HG02981 (cell line): ENCODE results near the gene ZC3H14.

Experiments used
- ATAC-seq: cut with Tn5 transposase; IDR thresholded peaks from one replicate; pipeline ENCODE4 v1.9.1; 2021; ENCODE audit warnings: mild to moderate bottlenecking, moderate library complexity; ENCODE audit not compliant: unreplicated experiment

The ZC3H14 gene

GRCh38 chr14:88599761-88600439, 37.1 kb downstream of the ZC3H14 start:
- peak; percentile 94 for ATAC-seq

DNA sequence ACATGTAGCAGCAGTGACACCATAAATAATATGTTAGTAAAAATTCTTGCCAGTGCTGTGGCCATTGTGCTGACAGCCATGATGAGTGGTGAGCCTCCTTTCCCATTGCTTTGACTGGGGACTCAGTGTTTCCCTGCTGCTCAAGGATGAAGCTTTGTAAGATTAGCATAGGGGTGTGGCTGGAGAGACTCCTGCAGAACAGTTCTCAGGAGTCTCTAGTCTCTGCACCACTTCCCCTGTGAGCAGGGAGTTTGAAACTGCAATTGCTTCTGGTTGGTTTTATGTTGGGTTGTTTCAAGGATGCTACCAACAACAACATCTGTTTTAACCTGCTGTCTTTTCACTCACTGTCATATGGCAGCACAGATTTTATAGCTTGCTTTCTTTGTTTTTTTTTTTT, 41.4 kb downstream of the ZC3H14 start:
- no peak for ATAC-seq

DNA sequence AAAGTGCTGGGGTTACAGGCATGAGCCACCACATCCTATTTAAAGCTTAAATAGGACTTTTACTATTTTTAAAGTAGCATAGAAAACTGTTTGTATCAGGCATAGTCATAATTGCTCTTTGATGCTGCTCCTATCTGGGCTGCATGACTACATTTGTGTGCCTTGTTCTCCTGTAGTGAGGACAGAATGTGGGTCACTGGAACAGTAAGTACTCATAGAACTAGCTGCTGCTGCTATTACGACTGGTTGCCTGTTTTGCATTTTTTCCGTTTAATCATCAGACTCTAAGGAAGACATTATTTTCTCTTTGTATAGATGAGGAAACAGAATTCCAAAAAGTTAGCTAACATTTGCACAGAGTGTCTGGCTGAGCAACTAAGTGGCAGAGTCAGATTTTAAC, 42.8 kb downstream of the ZC3H14 start:
- no peak for ATAC-seq

DNA sequence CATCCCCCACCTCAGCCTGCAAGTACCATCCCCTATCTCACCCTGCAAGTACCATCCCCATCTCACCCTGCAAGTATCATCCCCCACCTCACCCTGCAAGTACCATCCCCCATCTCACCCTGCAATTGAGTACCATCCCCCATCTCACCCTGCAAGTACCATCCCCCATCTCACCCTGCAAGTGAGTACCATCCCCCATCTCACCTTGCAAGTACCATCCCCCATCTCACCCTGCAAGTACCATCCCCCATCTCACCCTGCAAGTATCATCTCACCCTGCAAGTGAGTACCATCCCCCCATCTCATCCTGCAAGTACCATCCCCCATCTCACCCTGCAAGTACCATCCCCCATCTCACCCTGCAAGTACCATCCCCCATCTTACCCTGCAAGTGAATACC, 45.0 kb downstream of the ZC3H14 start:
- no peak for ATAC-seq

GRCh38 chr14:88611878-88612277, 49.0 kb downstream of the ZC3H14 start:
- ATAC-seq: no peak

DNA sequence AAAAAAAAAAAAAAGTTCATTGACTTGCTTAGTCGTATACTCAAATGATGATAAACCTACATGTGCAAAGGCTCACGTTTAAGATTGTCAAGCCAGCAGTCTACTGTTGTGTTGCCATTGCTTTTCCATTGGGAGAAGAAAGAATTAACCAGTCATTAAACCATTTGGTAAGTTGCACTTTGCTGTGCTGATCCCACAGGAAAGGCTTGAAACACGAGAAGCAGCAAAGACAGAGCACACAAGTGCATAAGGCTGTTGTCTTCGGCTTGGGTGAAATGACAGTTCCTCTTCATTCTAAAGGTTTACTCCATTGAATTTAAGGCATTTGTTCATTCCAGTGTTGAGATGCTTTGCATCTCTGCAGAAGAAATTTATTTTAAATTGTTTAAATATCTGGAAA, 50.1 kb downstream of the ZC3H14 start:
- no peak for ATAC-seq

DNA sequence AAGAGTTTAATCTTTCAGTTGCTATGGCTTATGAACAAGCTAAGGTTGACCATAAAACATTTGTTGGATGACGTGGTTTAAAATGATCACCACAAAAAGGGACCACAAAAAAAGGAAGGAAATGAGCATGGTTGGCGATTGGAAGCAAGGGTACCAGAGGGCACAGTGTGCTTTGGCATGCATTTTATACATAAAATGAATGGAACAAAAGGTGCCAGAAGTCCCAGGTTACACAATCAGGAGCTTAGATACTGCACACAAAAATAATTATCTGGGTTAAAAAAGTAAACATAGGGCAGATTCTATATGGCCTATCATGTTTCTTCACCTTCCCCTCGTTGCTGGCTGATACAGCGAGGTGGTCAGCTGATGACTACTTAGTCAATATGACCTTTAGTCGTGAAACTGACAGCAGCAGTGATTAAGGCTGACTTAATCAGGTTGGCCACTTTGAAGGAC, 50.7 kb downstream of the ZC3H14 start:
- ATAC-seq: no peak

DNA sequence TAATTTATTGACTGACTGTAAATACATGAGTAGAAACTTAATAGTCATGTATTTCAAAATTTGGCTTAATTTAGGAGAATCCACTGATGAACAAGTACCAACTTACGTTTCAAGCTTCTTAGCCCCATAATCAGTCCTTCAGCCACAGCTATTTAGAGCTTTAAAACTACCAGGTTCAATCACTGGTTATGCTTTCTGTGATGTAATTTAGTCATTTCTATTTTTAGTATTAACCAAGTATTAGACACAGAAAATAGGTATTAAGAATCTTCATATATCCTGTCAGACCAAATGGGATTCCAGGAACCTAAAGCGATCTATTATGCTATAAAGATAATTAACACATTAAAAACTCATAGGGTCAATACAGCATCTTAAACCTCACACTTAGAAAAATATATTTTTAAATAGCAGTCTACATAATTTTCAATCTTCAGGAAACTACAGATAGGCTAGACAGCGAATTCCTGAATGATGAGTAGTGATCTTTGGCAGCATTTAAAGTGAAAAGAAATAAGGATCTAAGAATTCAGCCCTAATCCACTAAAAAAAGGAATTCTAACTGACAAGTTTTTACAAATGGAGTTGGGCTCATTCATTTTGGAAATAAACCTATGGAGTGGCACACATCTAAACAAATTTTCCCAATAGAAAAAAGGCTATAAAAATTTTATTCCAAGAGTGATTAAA, 51.5 kb downstream of the ZC3H14 start:
- no peak for ATAC-seq

- ATAC-seq: no peak
These were observed 53.9 kb downstream of the ZC3H14 start for GRCh38 chr14:88616697-88617096.

DNA sequence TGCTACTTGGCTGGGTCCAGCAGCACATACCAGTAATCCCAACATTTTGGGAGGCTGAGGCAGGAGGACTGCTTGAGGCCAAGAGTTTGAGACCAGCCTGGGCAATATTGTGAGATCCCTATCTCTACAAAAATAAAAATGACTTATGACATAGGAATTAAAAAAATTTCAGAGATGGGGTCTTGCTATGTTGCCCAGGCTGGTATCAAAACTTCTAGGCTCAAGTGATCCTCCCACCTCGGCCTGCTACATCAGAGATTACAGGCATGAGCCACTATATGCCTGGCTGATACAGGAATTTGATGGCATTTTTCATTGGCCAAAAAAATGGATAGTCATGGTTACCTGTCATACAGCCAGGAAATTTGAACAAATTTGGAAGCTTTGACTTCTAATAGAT, 54.6 kb downstream of the ZC3H14 start:
- no peak for ATAC-seq

GRCh38 chr14:88618476-88618875, 55.6 kb downstream of the ZC3H14 start:
- ATAC-seq: no peak

DNA sequence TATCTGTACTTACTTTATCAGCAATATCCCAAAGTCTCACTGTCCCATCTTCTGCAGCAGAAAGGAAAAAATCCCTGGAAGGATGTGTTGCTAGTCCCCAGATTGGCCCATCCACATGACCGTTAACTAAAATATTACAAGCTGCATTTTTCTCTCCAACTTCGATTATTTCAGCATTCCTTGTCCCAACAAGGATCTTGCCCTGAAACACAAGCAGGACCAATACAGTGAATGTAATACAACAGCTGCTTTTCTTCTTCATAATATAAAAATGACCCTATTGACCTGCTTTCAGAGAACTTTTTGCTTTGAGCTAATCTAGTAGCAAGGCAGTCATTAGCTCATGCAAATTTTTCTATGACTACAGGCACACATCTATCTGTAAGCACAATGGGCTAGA, 58.3 kb downstream of the ZC3H14 start:
- no peak for ATAC-seq

GRCh38 chr14:88625671-88626070, 62.8 kb downstream of the ZC3H14 start:
- ATAC-seq: no peak

- no peak for ATAC-seq
These were observed 65.2 kb downstream of the ZC3H14 start for GRCh38 chr14:88628033-88628432.

- ATAC-seq: no peak
These were observed 65.6 kb downstream of the ZC3H14 start for GRCh38 chr14:88628462-88628861.

- no peak for ATAC-seq
These were observed 67.7 kb downstream of the ZC3H14 start for GRCh38 chr14:88630565-88630964.

- no peak for ATAC-seq
These were observed 68.3 kb downstream of the ZC3H14 start for GRCh38 chr14:88631091-88631490.

- ATAC-seq: no peak
These were observed 69.7 kb downstream of the ZC3H14 start for GRCh38 chr14:88632512-88632911.

DNA sequence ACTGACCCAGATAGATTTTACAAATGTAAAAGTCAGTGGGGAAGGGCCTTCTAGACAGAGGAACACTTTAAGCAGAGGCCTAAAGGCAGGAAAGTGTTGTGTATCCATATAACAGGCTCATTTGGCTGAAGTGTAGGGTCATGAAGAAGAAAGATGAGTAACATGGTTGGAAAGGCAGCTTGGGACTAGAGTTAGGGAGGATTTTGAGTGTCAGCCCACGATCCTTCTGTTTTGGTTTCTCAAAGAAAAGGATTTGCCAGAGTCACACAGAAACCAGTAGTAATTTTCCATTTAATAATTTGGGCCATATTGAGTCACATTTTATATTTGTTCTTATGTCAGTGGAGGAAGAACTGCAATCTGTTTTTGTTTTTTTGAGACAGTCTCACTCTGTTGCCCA, 76.4 kb downstream of the ZC3H14 start:
- ATAC-seq: no peak

DNA sequence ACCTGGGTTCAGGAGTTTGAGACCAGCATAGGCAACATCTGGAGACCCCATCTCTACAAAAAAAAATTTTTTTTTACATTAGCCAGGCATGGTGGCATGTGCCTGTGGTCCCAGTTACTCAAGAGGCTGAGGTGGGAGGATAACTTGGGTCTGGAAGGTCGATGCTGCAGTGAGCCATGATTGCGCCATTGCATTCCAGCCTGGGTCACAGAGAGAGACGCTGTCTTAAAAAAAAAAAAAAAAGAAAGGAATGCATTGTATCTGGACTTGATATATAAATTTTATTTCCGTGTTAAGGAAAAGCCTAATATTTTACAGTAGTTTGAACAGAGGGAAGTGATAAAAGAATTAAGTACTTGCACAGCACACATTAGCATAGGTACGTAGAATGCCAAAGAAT, 97.2 kb downstream of the ZC3H14 start:
- ATAC-seq: no peak

DNA sequence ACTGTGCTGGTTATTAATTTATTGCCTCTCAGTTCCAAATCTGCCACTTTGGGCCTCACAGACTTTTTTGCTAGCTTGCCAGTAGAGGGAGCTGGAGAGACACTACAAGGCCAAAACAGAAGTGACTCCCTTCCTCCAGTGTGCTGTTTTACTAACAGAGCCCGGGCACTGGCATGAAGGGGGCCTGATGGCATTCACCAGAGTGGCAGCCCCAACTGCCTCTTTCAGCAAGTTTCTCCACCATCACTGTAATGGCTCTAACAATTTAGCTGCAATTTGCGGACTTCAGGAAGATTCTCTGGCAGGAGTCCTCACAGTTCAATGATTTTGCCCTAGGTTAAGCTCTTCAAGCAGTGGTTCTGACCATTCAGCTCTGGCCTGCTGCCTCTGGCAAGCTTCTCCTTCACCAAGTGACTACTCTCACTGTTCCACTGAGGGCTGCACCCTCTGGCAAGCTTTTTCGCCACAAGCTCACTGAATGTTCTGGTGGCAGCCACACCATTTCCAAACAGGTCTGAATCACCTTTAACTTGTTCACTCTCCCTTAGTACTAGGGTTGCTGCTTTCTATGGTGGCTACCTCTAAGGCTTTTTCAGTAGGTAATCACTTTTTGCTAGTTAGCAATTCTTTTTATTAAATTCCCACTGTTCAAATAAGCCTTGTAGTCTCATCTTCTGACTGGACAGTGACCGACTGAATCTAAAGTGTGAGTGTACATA, 104.9 kb downstream of the ZC3H14 start:
- ATAC-seq: peak; percentile 89
